ENCODE data around the gene SLC35G1.
A peak's percentile ranks its signal among the peaks of the same experiment; 100 is the strongest.

The SLC35G1 gene

DNA sequence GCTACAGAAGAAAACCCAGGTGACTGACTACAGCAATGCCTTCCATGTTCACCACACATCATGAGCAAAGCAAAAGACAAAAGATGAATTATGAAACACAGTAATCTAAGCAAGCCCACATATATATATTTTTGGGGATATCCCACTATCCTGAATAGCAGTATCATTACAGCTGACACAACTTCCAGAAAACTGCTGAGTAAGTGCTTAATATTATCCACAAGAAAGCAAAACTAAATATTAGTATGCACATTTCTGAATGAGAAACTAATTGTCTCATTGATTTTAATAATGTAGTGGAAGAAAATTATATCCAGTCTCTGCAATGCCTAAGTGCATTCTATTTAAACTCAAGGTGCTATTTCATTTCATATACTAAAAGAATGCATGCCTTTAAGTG is 14.5 kb upstream of the SLC35G1 start:
- DNase-seq, result no peak

DNA sequence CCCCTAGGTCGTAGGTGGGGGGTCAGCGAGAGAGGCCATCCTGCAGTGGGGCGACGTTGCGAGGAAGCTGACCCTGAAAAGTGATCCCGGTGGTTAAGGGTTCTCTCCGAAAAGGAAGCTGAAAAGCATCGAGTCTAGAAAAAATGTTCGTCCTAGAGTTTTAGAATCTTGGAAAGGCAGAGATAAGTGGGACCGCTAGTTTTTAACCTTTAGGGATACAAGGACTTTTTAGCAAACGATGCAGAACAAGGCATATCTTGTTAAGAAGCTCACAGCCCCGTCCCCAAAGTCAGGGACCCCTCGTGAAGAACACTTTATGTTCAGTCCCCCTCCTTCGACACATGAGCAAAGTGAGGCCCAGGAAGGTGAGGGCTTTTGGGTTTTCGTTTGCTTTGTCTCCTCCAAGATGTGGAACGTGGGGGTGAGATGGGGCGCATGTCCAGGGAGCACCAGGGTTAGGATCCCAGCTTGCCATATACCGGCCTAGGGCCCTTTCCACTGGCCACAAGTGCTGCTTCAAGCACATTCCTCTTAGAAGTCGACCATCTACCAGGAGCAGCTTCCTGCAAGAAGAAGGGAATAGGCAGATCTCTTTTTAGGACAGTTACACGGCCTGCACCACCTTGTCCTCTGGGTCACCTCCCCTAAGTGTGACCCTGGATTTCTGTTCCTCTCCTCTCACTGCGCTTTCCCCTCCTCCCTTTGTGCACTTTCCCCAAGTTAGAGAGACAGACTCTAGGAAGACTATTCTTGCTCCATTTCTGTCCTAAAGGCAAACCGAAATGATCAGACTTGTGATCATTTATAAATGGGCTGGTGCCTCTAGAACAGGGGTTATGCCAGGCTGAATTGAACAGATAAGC is 969 bp downstream of the SLC35G1 start:
- no peak for DNase-seq

DNA sequence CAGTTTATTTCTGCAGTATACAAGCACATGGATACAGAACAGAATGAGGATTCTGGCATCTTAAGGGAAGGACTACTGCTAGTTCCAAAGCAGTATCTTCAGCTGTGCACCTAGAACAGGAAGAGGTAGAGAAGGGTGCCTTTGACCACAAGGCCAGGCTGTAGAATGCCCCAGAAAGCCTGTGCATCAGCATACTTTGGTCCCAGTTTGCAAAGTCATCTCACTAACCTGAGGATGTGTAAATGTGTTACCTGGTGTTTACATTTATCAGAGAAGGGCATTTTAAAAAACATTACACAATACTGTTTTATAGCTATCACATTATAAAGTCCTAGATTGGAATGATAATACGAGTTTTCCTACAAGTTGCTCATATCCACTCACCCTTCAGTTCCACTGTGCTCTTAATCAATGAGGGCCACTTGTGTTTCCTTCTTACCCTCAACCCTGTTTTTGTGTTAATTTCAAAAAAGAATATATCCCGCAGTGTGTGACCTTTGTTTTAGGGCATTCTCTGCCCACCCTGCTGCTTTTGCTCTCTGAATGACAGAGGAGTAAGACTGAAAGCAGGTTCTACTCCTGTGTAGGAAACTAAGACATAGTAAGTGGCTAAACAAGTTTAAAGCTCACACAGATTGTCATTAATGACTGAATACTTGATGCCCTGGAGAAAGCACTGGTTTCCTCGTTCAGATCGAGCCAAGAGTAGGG is 3.4 kb downstream of the SLC35G1 start:
- no peak for DNase-seq

DNA sequence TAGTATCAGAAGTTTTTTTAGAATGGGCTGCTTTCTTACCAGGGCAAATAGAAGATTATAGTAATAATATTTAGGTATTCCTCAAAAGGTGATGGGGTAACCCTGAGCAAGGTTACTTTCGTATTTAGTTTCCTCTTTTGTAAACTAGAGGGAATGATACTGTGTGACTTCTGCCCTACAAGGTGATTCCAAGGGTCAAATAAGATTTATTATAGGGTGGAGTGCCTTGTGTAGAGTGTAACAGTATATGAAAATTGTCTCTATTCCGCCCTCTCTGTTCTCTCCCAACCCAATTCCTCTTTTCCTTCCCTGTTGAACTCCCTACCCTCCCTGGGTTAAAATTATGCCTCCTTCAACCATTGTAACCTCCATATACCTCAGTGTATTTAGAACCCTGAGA is 5.3 kb downstream of the SLC35G1 start:
- no peak for DNase-seq

DNA sequence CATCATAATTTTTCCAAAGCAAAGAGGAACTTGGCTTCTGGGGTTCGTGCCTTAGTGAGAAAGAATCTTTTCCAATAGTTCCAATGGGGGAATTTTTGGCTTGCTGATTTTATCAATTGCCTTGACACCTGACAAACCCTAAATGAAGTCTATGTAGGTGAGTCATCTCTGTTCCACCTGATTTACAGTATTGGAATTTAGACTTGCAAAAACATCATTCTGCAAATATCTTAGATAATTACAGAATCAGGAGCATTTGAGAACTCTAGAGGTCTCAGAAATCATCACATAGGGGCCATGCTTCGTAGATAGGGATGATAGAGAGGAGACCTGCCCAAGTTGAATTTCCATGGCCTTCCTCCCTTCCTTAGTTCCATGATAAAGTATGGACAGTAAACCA is 9.3 kb downstream of the SLC35G1 start:
- DNase-seq, result no peak

DNA sequence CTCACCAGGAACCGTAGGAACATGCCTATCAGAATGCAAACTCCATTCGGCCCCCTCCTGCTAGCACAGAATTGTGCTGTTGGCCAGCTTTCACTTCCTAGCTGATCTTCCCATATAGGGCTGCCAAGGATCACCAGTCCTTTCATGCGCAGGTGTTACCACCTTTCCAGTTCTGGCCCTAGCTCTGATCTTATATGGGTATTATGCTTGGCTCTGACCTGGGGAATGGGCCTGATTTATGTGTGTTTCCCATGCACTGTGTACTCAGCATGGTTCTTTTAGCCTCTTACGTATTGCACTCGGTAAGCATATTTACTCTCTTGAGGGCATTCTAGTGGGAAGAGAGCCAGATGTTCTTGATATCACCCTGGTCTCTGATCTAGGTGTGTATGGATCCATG is 11.1 kb downstream of the SLC35G1 start:
- DNase-seq, result no peak

DNA sequence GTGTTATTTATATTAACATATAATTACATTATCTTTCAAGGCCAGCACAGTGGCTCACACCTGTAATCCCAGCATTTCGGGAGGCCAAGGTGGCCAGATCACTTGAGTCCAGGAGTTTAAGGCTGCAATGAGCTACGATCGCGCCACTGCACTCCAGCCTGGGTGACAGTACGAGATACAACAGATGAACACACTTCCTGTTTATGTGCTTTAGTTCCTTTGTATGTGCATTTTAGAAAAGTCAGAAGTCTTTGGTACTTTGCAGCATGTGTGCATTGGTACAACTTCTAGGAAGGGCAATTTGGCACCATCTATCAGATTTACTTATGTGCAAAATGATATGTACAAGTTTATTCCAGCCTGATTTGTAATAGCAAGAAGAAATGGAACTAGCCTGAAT is 13.3 kb downstream of the SLC35G1 start:
- no peak for DNase-seq

DNA sequence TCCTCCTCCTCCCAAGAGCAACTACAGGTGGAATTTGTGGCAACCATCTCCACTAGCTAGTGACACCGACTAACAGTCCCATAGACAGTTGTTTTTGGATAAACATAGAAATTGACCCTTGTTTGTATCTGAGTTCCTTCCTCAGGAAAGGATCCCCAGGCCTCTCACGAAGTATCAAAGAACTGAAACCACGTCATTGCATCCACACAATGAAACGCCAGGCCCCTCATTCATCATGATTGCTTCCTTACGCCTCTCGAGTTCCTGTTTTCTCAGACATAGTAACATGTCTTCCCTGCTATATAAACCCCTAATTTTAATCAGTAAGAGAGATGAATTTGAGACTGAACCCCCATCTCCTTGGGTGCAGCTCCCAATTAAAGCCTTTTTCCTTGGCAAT is 18.1 kb downstream of the SLC35G1 start:
- DNase-seq, result no peak

DNA sequence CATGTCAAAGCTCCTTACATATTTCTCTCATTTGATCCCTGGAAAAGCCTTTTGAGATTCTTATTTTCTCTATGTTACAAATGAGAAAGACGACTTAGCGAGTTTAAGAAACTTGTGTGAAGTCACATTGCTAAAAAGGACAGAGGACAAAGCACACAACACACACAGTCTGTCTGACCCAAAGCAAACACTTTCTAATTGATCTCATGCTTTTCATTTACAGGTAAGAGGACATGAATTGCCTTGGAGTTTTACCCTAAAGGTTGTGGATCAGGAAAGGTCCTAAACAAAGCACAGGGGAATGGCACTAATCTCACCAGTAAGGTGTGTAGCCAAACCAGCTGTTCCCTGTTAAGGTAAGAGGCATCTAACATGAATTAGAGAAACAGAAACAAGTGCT is 18.7 kb downstream of the SLC35G1 start:
- DNase-seq, result no peak

DNA sequence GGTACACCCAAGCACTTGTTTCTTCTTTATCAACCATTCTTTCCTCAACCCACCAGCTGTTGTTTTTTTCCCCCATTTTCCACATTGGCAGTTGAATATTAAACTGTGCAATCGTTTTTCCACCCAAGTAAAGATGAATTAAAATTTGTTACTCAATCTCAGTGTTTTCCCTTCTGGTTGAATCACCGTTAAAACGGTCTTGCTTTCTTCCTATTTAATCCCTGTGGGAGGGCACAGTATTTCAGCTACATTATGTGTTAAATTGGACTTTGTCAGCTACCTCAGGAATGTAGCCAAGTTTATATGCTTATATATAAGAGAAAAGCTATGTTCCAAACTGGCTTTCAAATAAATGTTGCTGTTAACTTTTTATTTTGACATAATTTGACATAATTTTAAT is 19.9 kb downstream of the SLC35G1 start:
- DNase-seq, result no peak

DNA sequence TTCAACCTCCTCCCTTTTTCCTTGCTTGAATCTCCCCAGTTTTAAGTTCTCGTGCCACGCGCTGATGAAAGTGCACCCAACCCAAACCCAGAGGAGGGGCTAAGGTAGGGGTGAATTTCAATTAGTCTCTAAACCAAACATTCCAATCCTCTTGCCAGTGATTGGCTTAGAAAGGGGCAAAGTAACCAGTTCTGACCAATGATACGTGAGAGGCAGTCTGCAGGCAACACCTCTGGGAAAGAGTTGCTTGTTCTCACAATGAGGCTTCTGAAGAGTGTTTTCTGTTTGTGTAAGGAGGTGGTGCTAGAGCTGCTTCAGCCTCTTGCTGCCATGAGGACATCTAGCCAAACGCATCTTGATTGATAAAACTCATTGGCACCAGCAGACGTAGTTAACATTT is 21.8 kb downstream of the SLC35G1 start:
- no peak for DNase-seq

DNA sequence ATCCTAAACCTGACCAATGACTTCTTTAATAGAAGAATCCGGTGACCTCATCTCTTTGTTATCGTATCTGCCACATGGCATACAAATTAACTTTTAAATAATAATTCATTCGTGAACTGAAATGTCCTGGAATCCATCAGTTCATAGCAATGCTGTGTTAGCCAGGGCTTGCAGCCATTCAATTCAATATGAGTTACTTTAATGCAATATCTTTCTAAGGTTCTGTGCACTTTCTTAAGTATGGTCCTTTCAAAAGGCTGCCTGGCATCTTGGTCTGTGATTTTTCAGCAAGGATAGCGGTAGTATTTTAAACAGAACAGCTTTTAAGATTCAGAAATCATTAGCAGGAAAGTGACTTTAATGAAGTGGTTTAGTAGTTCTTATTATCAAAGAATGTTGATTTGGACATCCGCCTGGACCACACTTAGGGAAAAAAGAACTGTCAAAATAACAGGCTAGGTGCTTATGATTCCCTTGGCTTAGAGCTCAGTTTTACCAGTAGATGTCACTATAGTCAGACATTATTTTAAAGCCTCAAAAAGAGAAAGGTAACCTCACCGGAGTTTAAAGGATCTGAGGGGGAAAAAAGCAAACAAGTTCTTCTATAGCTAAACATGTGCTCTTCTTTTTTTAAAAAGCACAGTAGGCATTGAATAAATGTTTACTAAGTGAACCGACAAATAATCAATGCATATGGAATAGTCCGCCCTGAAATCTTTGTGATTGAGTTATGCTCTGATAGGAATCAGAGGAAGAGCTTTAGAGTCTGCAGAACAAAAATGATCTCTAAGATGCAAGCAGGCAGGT is 22.7 kb downstream of the SLC35G1 start:
- no peak for DNase-seq

DNA sequence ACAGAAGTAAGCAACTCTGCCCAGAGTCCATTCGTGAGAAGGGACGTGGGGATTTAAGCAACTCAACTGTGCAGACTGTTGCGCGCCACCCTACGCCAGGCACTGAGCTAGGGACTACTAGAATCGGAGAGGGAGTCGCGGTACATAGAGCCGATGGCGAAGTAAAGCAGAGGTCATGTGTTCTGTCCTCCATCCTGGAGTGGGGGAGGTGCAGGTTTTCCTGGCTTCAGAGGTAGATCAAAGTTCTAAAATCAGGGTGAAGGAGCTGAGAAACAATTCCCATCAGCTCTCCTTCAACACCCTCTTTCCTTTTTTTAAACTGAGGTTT is 23.2 kb downstream of the SLC35G1 start:
- DNase-seq, result no peak

DNA sequence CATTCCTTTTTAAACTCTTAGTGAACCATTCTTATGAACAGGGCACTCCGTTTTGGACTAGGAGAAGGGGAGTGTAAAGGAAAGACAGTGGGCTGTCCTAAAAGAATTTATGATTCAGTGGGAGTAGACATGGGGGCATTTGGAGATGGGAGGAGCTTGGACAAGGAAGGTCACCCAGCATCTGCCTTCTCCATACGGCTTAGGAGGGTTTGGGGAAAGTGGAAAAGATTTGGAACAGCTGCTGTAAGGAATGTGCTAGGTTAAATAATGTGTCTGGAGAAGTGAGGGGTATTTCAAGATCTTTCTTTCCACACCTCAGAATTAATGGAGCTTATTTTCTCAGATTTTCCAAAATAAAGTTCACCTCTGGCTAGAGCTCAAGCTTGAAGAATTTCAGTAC is 24.0 kb downstream of the SLC35G1 start:
- DNase-seq, result no peak

DNA sequence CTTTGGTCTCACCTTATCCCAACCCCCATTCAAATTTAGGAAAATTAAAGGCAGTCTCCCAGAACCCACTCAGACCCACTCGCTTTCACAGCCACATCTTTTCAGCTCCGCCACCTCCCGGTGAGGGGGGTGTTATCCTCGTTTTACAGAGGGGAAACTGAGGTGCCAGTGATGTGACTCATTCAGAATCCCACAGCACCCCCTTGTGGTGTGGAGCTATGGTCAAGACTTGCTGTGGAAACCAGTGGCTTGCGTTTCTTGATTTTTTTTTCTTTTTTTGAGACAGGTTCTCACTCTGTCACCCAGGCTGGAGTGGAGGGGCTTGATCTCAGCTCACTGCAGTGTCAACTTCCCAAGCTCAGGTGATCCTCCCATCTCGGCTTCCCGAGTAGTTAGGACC is 27.6 kb downstream of the SLC35G1 start:
- DNase-seq, result peak in 1 of 2 donors; percentile 27

DNA sequence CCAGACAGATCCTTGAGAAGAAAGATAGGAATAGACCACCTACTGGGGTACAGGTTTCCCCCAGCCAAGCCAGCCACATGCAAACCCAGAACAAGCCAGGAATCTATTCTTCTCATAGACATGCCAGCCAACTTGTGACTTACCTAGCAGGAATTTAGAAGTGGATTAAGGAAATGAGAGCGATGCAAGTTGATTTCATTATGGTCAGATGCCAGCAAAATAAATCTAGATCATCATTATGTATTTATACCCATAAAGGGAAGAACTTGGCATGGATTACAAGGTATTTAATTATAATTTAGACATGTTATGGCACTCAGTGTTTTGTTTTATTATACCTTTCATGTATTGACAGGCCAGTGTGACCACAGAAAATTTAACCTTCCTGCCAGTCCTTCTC is 32.8 kb downstream of the SLC35G1 start:
- DNase-seq, result no peak

DNA sequence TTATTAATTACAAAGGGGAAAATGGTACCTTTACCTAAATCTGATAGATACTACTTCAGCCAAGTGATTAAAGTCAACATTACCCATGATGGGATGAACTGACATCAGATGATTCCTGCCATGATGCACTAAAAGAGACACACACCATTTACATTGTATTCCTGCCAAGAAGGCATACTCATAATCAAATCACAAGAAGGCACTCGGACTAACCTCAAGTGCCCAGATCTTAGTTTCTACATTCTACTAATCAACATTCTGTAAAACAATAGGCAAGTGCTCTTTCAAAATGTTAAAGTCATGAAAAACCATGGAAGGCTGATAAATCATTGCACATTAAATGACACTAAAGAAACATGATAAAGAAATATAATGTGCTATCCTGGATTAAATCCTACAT is 44.4 kb downstream of the SLC35G1 start:
- no peak for DNase-seq

DNA sequence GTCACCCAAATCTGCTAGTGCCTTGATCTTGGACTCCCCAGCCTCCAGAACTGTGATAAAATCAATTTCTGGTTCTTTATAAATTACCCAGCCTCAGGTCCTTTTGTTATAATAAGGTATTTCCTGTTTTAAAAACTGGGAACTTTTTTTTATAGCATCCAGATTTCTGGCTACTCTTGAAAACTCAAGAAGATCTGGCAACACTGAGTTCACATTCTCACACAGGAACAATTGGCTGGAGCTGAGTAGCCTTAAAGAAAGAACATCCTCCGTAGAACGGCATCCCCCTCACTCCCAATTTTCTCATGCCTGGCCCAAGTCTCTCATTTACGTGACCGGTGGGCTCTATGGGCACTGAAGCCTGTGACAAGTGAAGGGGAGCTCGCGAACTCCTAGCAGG is 47.1 kb downstream of the SLC35G1 start:
- no peak for DNase-seq

DNA sequence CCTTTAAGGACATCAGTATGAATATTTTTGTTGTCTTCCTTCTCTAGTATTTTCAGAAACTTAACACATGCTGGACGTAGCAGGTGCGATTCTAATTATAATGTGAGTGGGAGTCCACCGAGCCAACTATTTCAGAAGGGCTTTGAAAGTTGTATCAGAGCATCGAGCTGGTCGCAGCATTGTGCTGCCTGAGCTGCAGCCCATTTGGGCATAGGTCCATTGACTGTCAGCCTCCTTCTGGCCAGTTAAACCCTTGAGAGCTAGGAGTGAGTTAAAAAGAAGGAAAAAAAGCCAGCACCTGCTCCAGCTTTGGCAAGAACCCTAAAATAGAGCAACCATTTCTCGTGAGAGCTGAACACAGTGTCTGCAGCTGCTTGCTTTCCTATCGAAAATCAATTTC is 47.8 kb downstream of the SLC35G1 start:
- no peak for DNase-seq

DNA sequence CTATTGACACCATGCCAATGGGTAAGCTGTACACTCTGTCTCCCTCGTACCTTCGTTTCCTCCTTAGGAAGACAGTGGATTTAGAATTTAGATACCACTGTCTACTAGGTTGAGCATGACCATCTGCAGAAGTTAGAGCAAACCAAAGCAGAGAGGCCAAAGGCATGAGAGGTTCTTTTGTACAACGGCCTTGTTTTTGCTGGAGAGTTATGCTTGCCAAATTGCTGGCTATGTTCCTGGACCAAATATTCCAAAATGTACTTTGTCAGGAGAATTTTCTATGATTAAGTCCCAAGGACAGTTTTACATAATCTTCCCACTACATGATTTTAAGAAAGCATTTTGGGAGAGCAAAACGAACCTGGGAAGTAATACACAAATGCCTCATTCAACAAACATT is 52.0 kb downstream of the SLC35G1 start:
- DNase-seq, result no peak

DNA sequence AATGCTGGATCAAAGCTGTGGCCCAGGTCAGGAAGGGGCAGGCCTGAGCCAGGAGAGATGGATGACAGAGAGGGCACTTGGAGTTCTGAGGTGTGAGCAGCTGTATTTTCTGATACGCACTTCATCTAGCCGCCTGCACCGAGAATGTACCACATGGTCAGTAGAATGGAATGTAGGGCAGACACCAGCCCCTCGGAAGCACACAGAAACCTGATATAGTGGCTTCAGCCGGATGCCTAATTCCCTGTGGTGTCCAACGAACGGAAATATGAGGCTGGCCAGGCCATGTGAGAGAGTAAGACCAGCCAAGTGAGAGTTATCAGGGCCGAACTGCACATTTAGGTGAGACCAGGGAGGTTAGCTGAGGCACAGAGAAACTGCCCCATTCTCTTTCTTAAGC is 53.3 kb downstream of the SLC35G1 start:
- DNase-seq, result no peak

DNA sequence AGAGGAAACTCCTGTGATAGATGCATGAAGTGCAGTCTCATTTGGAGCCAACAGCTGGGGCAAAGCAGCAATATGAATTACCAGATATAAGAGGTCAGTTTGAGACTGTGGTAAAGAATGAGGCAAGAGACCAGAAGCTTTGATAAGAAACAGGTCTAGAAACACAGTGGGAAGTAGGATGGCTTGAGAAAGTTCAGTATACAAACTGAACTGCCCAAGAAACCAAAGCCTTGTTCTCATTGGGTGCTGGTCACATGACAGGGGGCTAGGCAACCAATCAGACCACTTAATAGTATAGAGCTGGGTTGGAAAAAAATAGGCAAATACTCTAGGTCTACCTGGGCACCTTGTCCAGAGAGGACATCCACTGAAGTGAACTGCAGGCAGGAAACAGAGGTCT is 53.7 kb downstream of the SLC35G1 start:
- DNase-seq, result no peak

DNA sequence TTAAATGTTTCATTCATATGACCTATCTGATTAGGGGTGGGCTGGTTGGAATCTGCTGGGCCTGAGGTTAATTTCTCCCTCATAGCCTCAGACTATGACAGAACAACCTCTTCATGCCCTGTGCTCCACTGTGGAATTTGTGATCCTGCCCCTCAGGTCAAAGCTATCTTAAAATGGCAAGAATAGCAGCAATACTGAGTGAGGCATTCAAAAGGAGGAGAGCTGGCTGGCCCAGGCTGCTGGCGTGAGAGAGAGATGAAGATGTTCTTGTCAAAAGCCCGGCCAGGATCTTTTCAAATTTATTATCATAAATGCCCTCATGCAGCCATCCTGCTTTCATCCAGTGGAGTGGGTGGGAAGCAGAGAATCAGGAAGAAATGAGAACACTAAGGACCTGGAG is 58.1 kb downstream of the SLC35G1 start:
- no peak for DNase-seq

Data from CD4-positive, alpha-beta T cell treated with Interleukin-1 beta for 1 hour (primary cell).